Trophoblast cell (in vitro differentiated cells and primary cell): Measurements from ENCODE around the gene AKNA.

Source experiments
- DNase-seq, 2 donors: peaks; one replicate each; pipeline ENCODE4 v3.0.0-alpha.2; 2016
- H2AFZ ChIP-seq: 2 replicates; pipeline ENCODE4 v1.6.1; 2013; ENCODE audit warnings: low read length, moderate library complexity, mild to moderate bottlenecking; ENCODE audit not compliant: insufficient read depth, poor library complexity
- H2AK5ac ChIP-seq: 2 replicates; pipeline ENCODE4 v1.6.1; 2013; ENCODE audit warnings: mild to moderate bottlenecking, low read length
- H2BK120ac ChIP-seq: 2 replicates; pipeline ENCODE4 v1.6.1; 2013; ENCODE audit warnings: low read length, mild to moderate bottlenecking, moderate library complexity; ENCODE audit not compliant: insufficient read depth, poor library complexity
- H2BK12ac ChIP-seq: 2 replicates; pipeline ENCODE4 v1.6.1; 2013; ENCODE audit warnings: mild to moderate bottlenecking, low read length, moderate library complexity
- H2BK5ac ChIP-seq: 2 replicates; pipeline ENCODE4 v1.6.1; 2013; ENCODE audit warnings: low read length, low read depth, moderate library complexity, mild to moderate bottlenecking; ENCODE audit not compliant: poor library complexity
- H3K14ac ChIP-seq: 2 replicates; pipeline ENCODE4 v1.6.1; 2013; ENCODE audit warnings: mild to moderate bottlenecking, low read length
- H3K18ac ChIP-seq: 2 replicates; pipeline ENCODE4 v1.6.1; 2013; ENCODE audit warnings: mild to moderate bottlenecking, low read length
- H3K23ac ChIP-seq: 2 replicates; pipeline ENCODE4 v1.6.1; 2013; ENCODE audit warnings: low read length
- H3K27ac ChIP-seq: 2 replicates; pipeline ENCODE4 v1.5.1; 2013; ENCODE audit warnings: low read depth, mild to moderate bottlenecking, inconsistent platforms, low read length, moderate library complexity
- H3K27me3 ChIP-seq: 2 replicates; pipeline ENCODE4 v1.6.1; 2013; ENCODE audit warnings: inconsistent platforms, mild to moderate bottlenecking, low read length, moderate library complexity; ENCODE audit not compliant: insufficient read depth
- H3K36me3 ChIP-seq, 2 experiments: 1 replicate in 1 of 2; 2 replicates in 1 of 2; pipeline ENCODE4 v1.6.1; 2013; ENCODE audit warnings: low read length in 2 of 2, mild to moderate bottlenecking in 2 of 2, moderate library complexity in 1 of 2; ENCODE audit not compliant: insufficient read depth in 2 of 2, control insufficient read depth in 1 of 2
- H3K4ac ChIP-seq: 2 replicates; pipeline ENCODE4 v1.6.1; 2013; ENCODE audit warnings: low read depth, mild to moderate bottlenecking, low read length, moderate library complexity
- H3K4me1 ChIP-seq, 2 experiments: 1 replicate in 1 of 2; 2 replicates in 1 of 2; pipeline ENCODE4 v1.6.1; 2013; ENCODE audit warnings: low read length in 2 of 2, mild to moderate bottlenecking in 2 of 2, moderate library complexity in 1 of 2; ENCODE audit not compliant: insufficient read depth in 2 of 2, control insufficient read depth in 1 of 2
- H3K4me2 ChIP-seq: 2 replicates; pipeline ENCODE4 v1.6.1; 2013; ENCODE audit warnings: inconsistent platforms, mild to moderate bottlenecking, low read length, moderate library complexity
- H3K4me3 ChIP-seq: 2 replicates; pipeline ENCODE4 v1.5.1; 2013; ENCODE audit warnings: mild to moderate bottlenecking, low read depth, low read length, inconsistent platforms
- H3K79me1 ChIP-seq: one replicate; pipeline ENCODE4 v1.6.1; 2013; ENCODE audit warnings: low read length
- H3K79me2 ChIP-seq: 2 replicates; pipeline ENCODE4 v1.6.1; 2013; ENCODE audit warnings: low read length, mild to moderate bottlenecking; ENCODE audit not compliant: control insufficient read depth, insufficient read depth, poor library complexity
- H3K9ac ChIP-seq: 2 replicates; pipeline ENCODE4 v1.6.1; 2013; ENCODE audit warnings: mild to moderate bottlenecking, low read length
- H3K9me3 ChIP-seq: 2 replicates; pipeline ENCODE4 v1.6.1; 2013; ENCODE audit warnings: low read depth, mild to moderate bottlenecking, control low read depth, inconsistent platforms, low read length; ENCODE audit not compliant: insufficient read depth
- H4K12ac ChIP-seq: 2 replicates; pipeline ENCODE4 v1.6.1; 2013; ENCODE audit warnings: low read depth, mild to moderate bottlenecking, low read length, moderate library complexity
- H4K8ac ChIP-seq: 2 replicates; pipeline ENCODE4 v1.6.1; 2013; ENCODE audit warnings: low read depth, mild to moderate bottlenecking, low read length, moderate library complexity
- H4K91ac ChIP-seq: one replicate; pipeline ENCODE4 v1.6.1; 2013; ENCODE audit warnings: low read depth, mild to moderate bottlenecking, low read length, moderate library complexity
- WGBS: extraction: QIAGEN DNeasy Blood & Tissue Kit; methylation state at CpG from one replicate; pipeline ENCODE4 v1.1.7; 2013; ENCODE audit warnings: missing lambda C conversion rate; ENCODE audit not compliant: insufficient read length, insufficient coverage; ENCODE audit errors: extremely low coverage; 5-methylcytosine and 5-hydroxymethylcytosine counted together

Gene AKNA

GRCh38 chr9:114405294-114406034 is 17.7 kb upstream of the AKNA start:
- peak overlapping the region; percentile 39 for H4K8ac ChIP-seq
- H3K27me3 ChIP-seq, result no peaks in the 10 kb centered on the region
- H2BK5ac ChIP-seq, result no peak overlapping the region
- no peak overlapping the region for H3K9ac ChIP-seq
- DNase-seq, result peak; percentile 64 to 87
- H3K18ac ChIP-seq, result no peak overlapping the region
- H3K4me3 ChIP-seq, result no peak overlapping the region
- no peak overlapping the region for H3K23ac ChIP-seq
- H3K27ac ChIP-seq, result no peak overlapping the region
- H2AFZ ChIP-seq, result no peak overlapping the region
- no peak overlapping the region for H3K4me2 ChIP-seq
- peaks cover 5% of the 10 kb centered on the region for H3K9me3 ChIP-seq
- peak overlapping the region; percentile 11 for H2BK12ac ChIP-seq
- H2BK120ac ChIP-seq, result no peak overlapping the region
- peak overlapping the region; percentile 22 for H2AK5ac ChIP-seq
- no CpG with 5 or more reads among the region's 15 CpGs for WGBS
- H3K4me1 ChIP-seq, result peaks cover 11 to 16% of the 10 kb centered on the region in 2 experiments
- peaks cover 9% of the 10 kb centered on the region in 2 experiments for H3K36me3 ChIP-seq
- peak overlapping the region; percentile 21 for H4K91ac ChIP-seq
- no peaks in the 10 kb centered on the region for H3K79me2 ChIP-seq
- H3K79me1 ChIP-seq, result no peaks in the 10 kb centered on the region
- no peak overlapping the region for H3K4ac ChIP-seq
- H3K14ac ChIP-seq, result no peak overlapping the region
- peak overlapping the region; percentile 34 for H4K12ac ChIP-seq

- Histone ChIP-seq H2AK5ac (no peak overlapping the region), H3K36me3 (peaks cover 9% of the 10 kb centered on the region in 2 experiments), H2AFZ (no peak overlapping the region), H3K4ac (no peak overlapping the region), H4K8ac (no peak overlapping the region), H3K4me3 (no peak overlapping the region), H3K14ac (no peak overlapping the region), H2BK5ac (no peak overlapping the region), H3K27ac (no peak overlapping the region), H3K23ac (no peak overlapping the region), H4K91ac (peak overlapping the region; percentile 46), H3K79me1 (no peaks in the 10 kb centered on the region), H2BK120ac (peak overlapping the region; percentile 41), H3K18ac (no peak overlapping the region), H2BK12ac (peak overlapping the region; percentile 42), H4K12ac (no peak overlapping the region), H3K79me2 (no peaks in the 10 kb centered on the region), H3K4me1 (peaks cover 12 to 21% of the 10 kb centered on the region in 2 experiments), H3K4me2 (no peak overlapping the region), H3K27me3 (no peaks in the 10 kb centered on the region), H3K9ac (no peak overlapping the region), H3K9me3 (peaks cover 1% of the 10 kb centered on the region)
- DNase-seq, result no peak
- WGBS, result no CpG with 5 or more reads among the region's 2 CpGs
Measured at GRCh38 chr9:114404531-114404930, 16.7 kb upstream of the AKNA start.

GRCh38 chr9:114403153-114403756 is 15.5 kb upstream of the AKNA start:
- no peak for DNase-seq
- no peak overlapping the region for H3K4ac ChIP-seq
- peak overlapping the region; percentile 31 for H2AK5ac ChIP-seq
- H2BK120ac ChIP-seq, result peak overlapping the region; percentile 12
- peak overlapping the region; percentile 28 for H3K18ac ChIP-seq
- no peak overlapping the region for H3K9ac ChIP-seq
- no peak overlapping the region for H2AFZ ChIP-seq
- H3K27me3 ChIP-seq, result no peaks in the 10 kb centered on the region
- H2BK12ac ChIP-seq, result peak overlapping the region; percentile 55
- no peak overlapping the region for H4K12ac ChIP-seq
- peak overlapping the region; percentile 48 for H4K91ac ChIP-seq
- H3K14ac ChIP-seq, result no peak overlapping the region
- H4K8ac ChIP-seq, result no peak overlapping the region
- no peak overlapping the region for H2BK5ac ChIP-seq
- H3K4me2 ChIP-seq, result no peak overlapping the region
- no peaks in the 10 kb centered on the region for H3K79me2 ChIP-seq
- peaks cover 10 to 16% of the 10 kb centered on the region in 2 experiments for H3K4me1 ChIP-seq
- H3K4me3 ChIP-seq, result no peak overlapping the region
- no peaks in the 10 kb centered on the region for H3K9me3 ChIP-seq
- H3K23ac ChIP-seq, result no peak overlapping the region
- peaks cover 9% of the 10 kb centered on the region in 2 experiments for H3K36me3 ChIP-seq
- peaks cover 2% of the 10 kb centered on the region for H3K79me1 ChIP-seq
- no CpG with 5 or more reads among the region's 16 CpGs for WGBS
- H3K27ac ChIP-seq, result no peak overlapping the region

GRCh38 chr9:114401344-114401743 is 13.6 kb upstream of the AKNA start:
- Histone ChIP-seq H2BK120ac (peak overlapping the region; percentile 28), H3K4me3 (no peak overlapping the region), H3K27ac (no peak overlapping the region), H3K4ac (no peak overlapping the region), H3K36me3 (peaks cover 5 to 7% of the 10 kb centered on the region in 2 experiments), H2BK5ac (no peak overlapping the region), H2AK5ac (no peak overlapping the region), H4K91ac (no peak overlapping the region), H2BK12ac (peak overlapping the region; percentile 42), H3K9me3 (no peaks in the 10 kb centered on the region), H3K79me2 (no peaks in the 10 kb centered on the region), H2AFZ (no peak overlapping the region), H3K4me2 (no peak overlapping the region), H4K12ac (no peak overlapping the region), H3K18ac (no peak overlapping the region), H3K23ac (no peak overlapping the region), H3K4me1 (peaks cover 15 to 18% of the 10 kb centered on the region in 2 experiments), H3K9ac (no peak overlapping the region), H4K8ac (no peak overlapping the region), H3K27me3 (no peaks in the 10 kb centered on the region), H3K79me1 (peaks cover 7% of the 10 kb centered on the region), H3K14ac (no peak overlapping the region)
- WGBS, result no CpG with 5 or more reads among the region's 7 CpGs
- DNase-seq, result no peak
